T-helper 17 cell (primary cell): ENCODE data around the gene WBP1L. TPM values are rescaled to one million over a fixed set of nuclear protein-coding genes. Genes with fewer than 3 reads are reported as not detected.
A peak's percentile ranks its signal among the peaks of the same experiment; 100 is the strongest.
"Not testable (repeated sequence)": the region's sequence is repeated elsewhere in the genome, so short reads cannot be mapped to it uniquely, and the experiment has no call there.

Experiments
- ATAC-seq: fragments of 150-1000 bp; cut with Tn5 transposase; 2 replicates; pipeline ENCODE4 v1.10.0; 2021; ENCODE audit warnings: mild to moderate bottlenecking, moderate library complexity
- DNase-seq, 3 donors: peaks; one replicate each; pipeline versions ENCODE4 v3.0.0 to v3.0.0-alpha.2; 2020 to 2021
- H3K9me3 ChIP-seq: one replicate; pipeline ENCODE4 v1.7.0; 2013; ENCODE audit warnings: low read length, mild to moderate bottlenecking; ENCODE audit not compliant: control insufficient read depth, poor library complexity, severe bottlenecking
- H3K27ac Mint-ChIP-seq: one replicate; pipeline ENCODE4 v1.8.0; 2022; ENCODE audit warnings: mild to moderate bottlenecking, moderate library complexity, mixed read lengths
- H3K27me3 Mint-ChIP-seq: one replicate; pipeline ENCODE4 v1.8.0; 2022; ENCODE audit warnings: mixed read lengths
- H3K36me3 Mint-ChIP-seq: one replicate; pipeline ENCODE4 v1.8.0; 2022; ENCODE audit warnings: low read depth, mixed read lengths
- H3K4me1 Mint-ChIP-seq: one replicate; pipeline ENCODE4 v1.8.0; 2022; ENCODE audit warnings: mild to moderate bottlenecking, mixed read lengths
- H3K4me3 Mint-ChIP-seq: one replicate; pipeline ENCODE4 v1.8.0; 2022; ENCODE audit warnings: mild to moderate bottlenecking, moderate library complexity, mixed read lengths
- total RNA-seq, 4 donors: library from RNA in 2 of 4; stranded (reverse) in 2 of 4; gene quantifications; one replicate each; pipeline ENCODE4 v1.2.3 and lab custom pipeline; 2022 to 2026

The WBP1L gene
- total RNA-seq, 2 donors from 2014 or later = 21.1 to 26.6 TPM

- peaks cover 4% of the 10 kb centered on the region for H3K4me1 Mint-ChIP-seq
- DNase-seq (peak; percentile 16 to 34 (median 31)), ATAC-seq (peak; percentile 74)
- H3K4me3 Mint-ChIP-seq = no peak overlapping the region
- H3K27me3 Mint-ChIP-seq = no peaks in the 10 kb centered on the region
- no peaks in the 10 kb centered on the region for H3K9me3 ChIP-seq
- no peaks in the 10 kb centered on the region for H3K36me3 Mint-ChIP-seq
- no peak overlapping the region for H3K27ac Mint-ChIP-seq
Observed at GRCh38 chr10:102729029-102730026, 14.4 kb upstream of the WBP1L start.

GRCh38 chr10:102731222-102731800, 12.4 kb upstream of the WBP1L start:
- ATAC-seq (no peak), DNase-seq (no peak)
- no peaks in the 10 kb centered on the region for H3K9me3 ChIP-seq

GRCh38 chr10:102732661-102733060, 11.1 kb upstream of the WBP1L start:
- no peaks in the 10 kb centered on the region for H3K9me3 ChIP-seq
- Mint-ChIP-seq H3K36me3 (peaks cover 2% of the 10 kb centered on the region), H3K4me3 (no peak overlapping the region), H3K4me1 (peaks cover 2% of the 10 kb centered on the region), H3K27ac (no peak overlapping the region), H3K27me3 (no peaks in the 10 kb centered on the region)
- DNase-seq = no peak
- ATAC-seq = no peak

More at GRCh38 chr10:102731222-102731800, 12.4 kb upstream of the WBP1L start:
- Mint-ChIP-seq H3K36me3 (peaks cover 2% of the 10 kb centered on the region), H3K27me3 (no peaks in the 10 kb centered on the region), H3K27ac (peak overlapping the region; percentile 66), H3K4me3 (no peak overlapping the region), H3K4me1 (peaks cover 4% of the 10 kb centered on the region)

GRCh38 chr10:102735065-102735562, 8.6 kb upstream of the WBP1L start:
- H3K4me3 Mint-ChIP-seq = no peak overlapping the region
- H3K9me3 ChIP-seq = no peaks in the 10 kb centered on the region
- H3K27ac Mint-ChIP-seq = peak overlapping the region; percentile 56
- DNase-seq (no peak), ATAC-seq (no peak)
- H3K4me1 Mint-ChIP-seq = no peaks in the 10 kb centered on the region
- H3K36me3 Mint-ChIP-seq = peaks cover 2% of the 10 kb centered on the region
- no peaks in the 10 kb centered on the region for H3K27me3 Mint-ChIP-seq

- ATAC-seq (no peak), DNase-seq (no peak)
- Mint-ChIP-seq H3K27me3 (no peaks in the 10 kb centered on the region), H3K4me3 (no peak overlapping the region), H3K36me3 (peaks cover 4% of the 10 kb centered on the region), H3K4me1 (peaks cover 4% of the 10 kb centered on the region), H3K27ac (peak overlapping the region; percentile 29)
- H3K9me3 ChIP-seq = no peaks in the 10 kb centered on the region
Observed at GRCh38 chr10:102738692-102739121, 5.0 kb upstream of the WBP1L start.

- H3K36me3 Mint-ChIP-seq = peaks cover 3% of the 10 kb centered on the region
Observed at GRCh38 chr10:102740229-102740628, 3.5 kb upstream of the WBP1L start.

GRCh38 chr10:102741726-102742237, 2.0 kb upstream of the WBP1L start:
- DNase-seq = no peak
- H3K27ac Mint-ChIP-seq = no peak overlapping the region
- H3K4me3 Mint-ChIP-seq = no peak overlapping the region
- peaks cover 25% of the 10 kb centered on the region for H3K4me1 Mint-ChIP-seq
- ATAC-seq = no peak
- H3K27me3 Mint-ChIP-seq = no peaks in the 10 kb centered on the region
- no peaks in the 10 kb centered on the region for H3K9me3 ChIP-seq
- peaks cover 3% of the 10 kb centered on the region for H3K36me3 Mint-ChIP-seq

More at GRCh38 chr10:102740229-102740628, 3.5 kb upstream of the WBP1L start:
- Mint-ChIP-seq H3K27me3 (no peaks in the 10 kb centered on the region), H3K27ac (no peak overlapping the region), H3K4me3 (no peak overlapping the region), H3K4me1 (peaks cover 13% of the 10 kb centered on the region)
- no peaks in the 10 kb centered on the region for H3K9me3 ChIP-seq
- DNase-seq (no peak), ATAC-seq (no peak)

GRCh38 chr10:102742313-102742712, 1.4 kb upstream of the WBP1L start:
- H3K27ac Mint-ChIP-seq, ATAC-seq, H3K9me3 ChIP-seq, H3K4me3 Mint-ChIP-seq, H3K36me3 Mint-ChIP-seq, H3K27me3 Mint-ChIP-seq, DNase-seq: not testable (repeated sequence)
- peaks cover 27% of the 10 kb centered on the region for H3K4me1 Mint-ChIP-seq

GRCh38 chr10:102743078-102743587, 615 bp upstream of the WBP1L start:
- Mint-ChIP-seq H3K4me1 (peaks cover 27% of the 10 kb centered on the region), H3K36me3 (peaks cover 3% of the 10 kb centered on the region), H3K27me3 (no peaks in the 10 kb centered on the region), H3K4me3 (peak overlapping the region; percentile 100), H3K27ac (peak overlapping the region; percentile 96)
- ATAC-seq (peak; percentile 0), DNase-seq (no peak)
- no peaks in the 10 kb centered on the region for H3K9me3 ChIP-seq

GRCh38 chr10:102744374-102745051, 765 bp downstream of the WBP1L start:
- Mint-ChIP-seq H3K4me1 (peaks cover 36% of the 10 kb centered on the region), H3K27ac (peak overlapping the region; percentile 96), H3K36me3 (peaks cover 5% of the 10 kb centered on the region), H3K4me3 (peak overlapping the region; percentile 100), H3K27me3 (no peaks in the 10 kb centered on the region)
- DNase-seq (peak in 2 of 3 donors; percentile 10 to 13), ATAC-seq (peak; percentile 15)
- H3K9me3 ChIP-seq = no peaks in the 10 kb centered on the region

- H3K27me3 Mint-ChIP-seq = no peaks in the 10 kb centered on the region
- ATAC-seq (no peak), DNase-seq (no peak)
- H3K4me1 Mint-ChIP-seq = peaks cover 36% of the 10 kb centered on the region
- no peaks in the 10 kb centered on the region for H3K9me3 ChIP-seq
- H3K27ac Mint-ChIP-seq = peak overlapping the region; percentile 96
- H3K4me3 Mint-ChIP-seq = peak overlapping the region; percentile 100
- H3K36me3 Mint-ChIP-seq = peaks cover 5% of the 10 kb centered on the region
Observed at GRCh38 chr10:102745157-102745556, 1.4 kb downstream of the WBP1L start.

- no peaks in the 10 kb centered on the region for H3K9me3 ChIP-seq
- ATAC-seq (peak; percentile 47), DNase-seq (no peak)
- H3K27ac Mint-ChIP-seq = peak overlapping the region; percentile 65
- no peaks in the 10 kb centered on the region for H3K27me3 Mint-ChIP-seq
- peaks cover 2% of the 10 kb centered on the region for H3K36me3 Mint-ChIP-seq
- H3K4me1 Mint-ChIP-seq = peaks cover 38% of the 10 kb centered on the region
- H3K4me3 Mint-ChIP-seq = peak overlapping the region; percentile 71
Observed at GRCh38 chr10:102752266-102752930, 8.7 kb downstream of the WBP1L start.
